ENCODE data around the gene MMP11.

GRCh38 chr22:23754980-23755636 lies 17.5 kb upstream of the MMP11 start:
- no peak for TF ChIP-seq CTCF (IDR thresholded peaks at IDR 0.05 in 2 of 3, conservative IDR thresholded peaks at IDR 0.05 in 1 of 3; ENCODE audit: borderline replicate concordance in 1 of 3, insufficient read depth in 1 of 3, low read depth in 2 of 3, low read length in 2 of 3)
- no peak for TF ChIP-seq REST (IDR thresholded peaks at IDR 0.05; ENCODE audit: low read depth)

Measured in HCT116 (cell line).